ENCODE results near the gene NOX5. TPM values are rescaled to one million over a fixed set of nuclear protein-coding genes. Genes with fewer than 3 reads are reported as not detected.
A peak's percentile ranks its signal among the peaks of the same experiment; 100 is the strongest.

NOX5 gene
- total and polyA plus RNA-seq, 10 of the 15 experiments (the other 5 are each of a cell fraction or from before 2014, with no cell fraction given), result not detected

DNA sequence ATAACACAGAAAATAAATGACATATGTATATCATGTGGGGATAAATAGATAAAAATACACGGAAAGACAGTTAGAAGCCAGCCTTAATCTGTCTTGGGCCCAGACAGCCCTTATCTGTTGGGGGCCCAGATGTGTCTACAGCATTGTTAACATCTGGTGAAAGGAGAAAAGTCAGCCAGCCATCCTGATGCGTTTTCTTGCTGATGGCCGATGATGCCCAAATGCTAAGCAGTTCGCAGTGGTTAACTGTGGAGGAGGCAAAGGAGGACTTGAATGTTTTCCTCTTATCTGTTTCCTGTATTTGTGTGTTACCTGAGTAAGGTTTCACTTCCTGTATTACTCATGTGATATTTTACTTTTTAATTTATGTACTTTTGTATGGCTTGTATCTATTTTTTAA, 46.2 kb downstream of the NOX5 start (continued):
- TF ChIP-seq ZNF217 (IDR thresholded peaks at IDR 0.05) (no peak), CBX3 (IDR thresholded peaks at IDR 0.05; ENCODE audit: borderline replicate concordance, low read depth) (no peak)

- H3K4me3 ChIP-seq, result no peak overlapping the region
- no peaks in the 10 kb centered on the region for H3K27me3 ChIP-seq (replicated peaks in 1 of 2; ENCODE audit: control insufficient read depth in 2 of 2, insufficient read depth in 2 of 2, low read length in 1 of 2)
- POLR2A ChIA-PET, result no interaction called here
- no peaks in the 10 kb centered on the region for H3K4me1 ChIP-seq (ENCODE audit: control insufficient read depth, insufficient read depth, low read length)
- RAD21 ChIA-PET (ENCODE audit: unreplicated experiment), result interaction anchor here (0.6 to 0.8 kb wide), 2 partner anchors 24 to 142 kb away, joined by 3 to 4 read pairs; no protein-coding TSS in a partner anchor
- ATAC-seq (peak; percentile 61), DNase-seq (ENCODE audit: low read depth, low spot score) (no peak), FAIRE-seq (no peak)
- intact Hi-C loops (cut with micrococcal nuclease; ENCODE audit: unreplicated experiment) (no loop called here), in situ Hi-C loops (cut with MboI) (loop anchor here (5.0 kb wide), 1 partner anchor 326 kb away; no protein-coding TSS in a partner anchor)
- no peaks in the 10 kb centered on the region for H3K9me3 ChIP-seq (replicated peaks; ENCODE audit: control insufficient read depth, insufficient read depth, low read length)
- SMC1A ChIA-PET (ENCODE audit: uncharacterized antibody, unreplicated experiment), result interaction anchor here (0.8 kb wide), 1 partner anchor 20 kb away, joined by 3 read pairs; no protein-coding TSS in a partner anchor
- no peaks in the 10 kb centered on the region for H3K79me2 ChIP-seq (ENCODE audit: control insufficient read depth, insufficient read depth, low read length)
- H3K9ac ChIP-seq (ENCODE audit: control insufficient read depth, insufficient read depth, low read length), result no peak overlapping the region
- no peaks in the 10 kb centered on the region for H4K20me1 ChIP-seq (ENCODE audit: control insufficient read depth, insufficient read depth)
- H3K27ac ChIP-seq (ENCODE audit: control insufficient read depth, insufficient read depth), result no peak overlapping the region
- no peaks in the 10 kb centered on the region for H3K36me3 ChIP-seq (ENCODE audit: control insufficient read depth in 2 of 2, insufficient read depth in 2 of 2, low read length in 1 of 2)
- CTCF ChIA-PET, result interaction anchor here (0.9 to 1.8 kb wide), 4 partner anchors 9 to 204 kb away, joined by 3 to 5 read pairs (median 4); partner anchors contain the start of gene GLCE
- no peak overlapping the region for H2AFZ ChIP-seq (ENCODE audit: control insufficient read depth, low read depth, low read length)
- BruUV-seq (replicated peaks), result no TSS peak
- H3K4me2 ChIP-seq (ENCODE audit: control insufficient read depth, insufficient read depth), result no peak overlapping the region
- TF ChIP-seq CTCF (IDR thresholded peaks at IDR 0.05 in 2 of 3, conservative IDR thresholded peaks at IDR 0.05 in 1 of 3; ENCODE audit: control insufficient read depth in 2 of 3, extremely low read depth in 1 of 3, insufficient read depth in 1 of 3, low read depth in 3 of 3, low read length in 3 of 3), result 0 out of 6 replicates have a peak, but pooled peaks of 1 of the 3 experiments have one; percentile 8
- no peak for TF ChIP-seq RB1 (IDR thresholded peaks at IDR 0.05; ENCODE audit: borderline replicate concordance)
- TF ChIP-seq, protein P1, sequence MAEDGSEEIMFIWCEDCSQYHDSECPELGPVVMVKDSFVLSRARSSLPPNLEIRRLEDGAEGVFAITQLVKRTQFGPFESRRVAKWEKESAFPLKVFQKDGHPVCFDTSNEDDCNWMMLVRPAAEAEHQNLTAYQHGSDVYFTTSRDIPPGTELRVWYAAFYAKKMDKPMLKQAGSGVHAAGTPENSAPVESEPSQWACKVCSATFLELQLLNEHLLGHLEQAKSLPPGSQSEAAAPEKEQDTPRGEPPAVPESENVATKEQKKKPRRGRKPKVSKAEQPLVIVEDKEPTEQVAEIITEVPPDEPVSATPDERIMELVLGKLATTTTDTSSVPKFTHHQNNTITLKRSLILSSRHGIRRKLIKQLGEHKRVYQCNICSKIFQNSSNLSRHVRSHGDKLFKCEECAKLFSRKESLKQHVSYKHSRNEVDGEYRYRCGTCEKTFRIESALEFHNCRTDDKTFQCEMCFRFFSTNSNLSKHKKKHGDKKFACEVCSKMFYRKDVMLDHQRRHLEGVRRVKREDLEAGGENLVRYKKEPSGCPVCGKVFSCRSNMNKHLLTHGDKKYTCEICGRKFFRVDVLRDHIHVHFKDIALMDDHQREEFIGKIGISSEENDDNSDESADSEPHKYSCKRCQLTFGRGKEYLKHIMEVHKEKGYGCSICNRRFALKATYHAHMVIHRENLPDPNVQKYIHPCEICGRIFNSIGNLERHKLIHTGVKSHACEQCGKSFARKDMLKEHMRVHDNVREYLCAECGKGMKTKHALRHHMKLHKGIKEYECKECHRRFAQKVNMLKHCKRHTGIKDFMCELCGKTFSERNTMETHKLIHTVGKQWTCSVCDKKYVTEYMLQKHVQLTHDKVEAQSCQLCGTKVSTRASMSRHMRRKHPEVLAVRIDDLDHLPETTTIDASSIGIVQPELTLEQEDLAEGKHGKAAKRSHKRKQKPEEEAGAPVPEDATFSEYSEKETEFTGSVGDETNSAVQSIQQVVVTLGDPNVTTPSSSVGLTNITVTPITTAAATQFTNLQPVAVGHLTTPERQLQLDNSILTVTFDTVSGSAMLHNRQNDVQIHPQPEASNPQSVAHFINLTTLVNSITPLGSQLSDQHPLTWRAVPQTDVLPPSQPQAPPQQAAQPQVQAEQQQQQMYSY (CRISPR knock-in tag; IDR thresholded peaks at IDR 0.05), result no peak
- TF ChIP-seq MYC (IDR thresholded peaks at IDR 0.05; ENCODE audit: insufficient read depth, insufficient read length, insufficient replicate concordance, low read length, severe bottlenecking), result no peak
Measured at GRCh38 chr15:69061414-69061842, 46.9 kb downstream of the NOX5 start.
